ENCODE results near the gene RTP5.
"Not testable (repeated sequence)": the region's sequence is repeated elsewhere in the genome, so short reads cannot be mapped to it uniquely, and the experiment has no call there.

Gene RTP5

GRCh38 chr2:241869087-241869961, at the start of gene RTP5:
Gene RTP5 (plus strand): TSS chr2:241869729. CDS start chr2:241869757, 28 bp downstream.
- no peak for DNase-seq

DNA sequence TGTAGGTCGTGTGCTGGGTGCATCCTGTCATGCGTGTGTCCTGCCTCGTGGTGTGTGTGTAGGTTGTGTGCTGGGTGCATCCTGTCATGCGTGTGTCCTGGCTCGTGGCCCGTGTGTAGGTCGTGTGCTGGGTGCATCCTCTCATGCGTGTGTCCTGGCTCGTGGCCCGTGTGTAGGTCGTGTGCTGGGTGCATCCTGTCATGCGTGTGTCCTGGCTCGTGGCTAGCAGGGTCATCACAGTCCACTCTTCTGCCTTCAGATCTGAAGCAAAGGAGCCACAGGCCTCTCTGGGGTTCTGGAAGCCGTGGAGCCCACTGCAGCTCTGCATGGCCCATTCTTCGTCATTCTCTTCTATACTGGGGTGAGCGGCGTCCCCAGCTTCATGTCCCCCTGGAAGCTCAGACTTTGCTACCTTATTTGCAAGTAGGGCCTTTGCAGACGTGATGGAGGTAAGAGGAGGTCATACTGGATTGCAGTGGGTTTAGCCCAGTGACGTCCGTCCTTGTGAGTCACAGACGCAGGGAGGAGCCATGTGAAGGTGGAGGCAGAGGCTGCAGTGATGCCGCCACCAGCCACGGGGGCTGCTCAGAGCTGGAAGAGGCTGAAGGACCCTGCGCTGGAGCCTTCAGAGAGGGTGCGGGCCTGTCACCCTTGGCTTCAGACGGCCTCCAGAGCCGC, 49.4 kb upstream of the RTP5 start:
- not testable (repeated sequence) for DNase-seq

GRCh38 chr2:241820625-241821384, 48.7 kb upstream of the RTP5 start:
- no peak for DNase-seq

DNA sequence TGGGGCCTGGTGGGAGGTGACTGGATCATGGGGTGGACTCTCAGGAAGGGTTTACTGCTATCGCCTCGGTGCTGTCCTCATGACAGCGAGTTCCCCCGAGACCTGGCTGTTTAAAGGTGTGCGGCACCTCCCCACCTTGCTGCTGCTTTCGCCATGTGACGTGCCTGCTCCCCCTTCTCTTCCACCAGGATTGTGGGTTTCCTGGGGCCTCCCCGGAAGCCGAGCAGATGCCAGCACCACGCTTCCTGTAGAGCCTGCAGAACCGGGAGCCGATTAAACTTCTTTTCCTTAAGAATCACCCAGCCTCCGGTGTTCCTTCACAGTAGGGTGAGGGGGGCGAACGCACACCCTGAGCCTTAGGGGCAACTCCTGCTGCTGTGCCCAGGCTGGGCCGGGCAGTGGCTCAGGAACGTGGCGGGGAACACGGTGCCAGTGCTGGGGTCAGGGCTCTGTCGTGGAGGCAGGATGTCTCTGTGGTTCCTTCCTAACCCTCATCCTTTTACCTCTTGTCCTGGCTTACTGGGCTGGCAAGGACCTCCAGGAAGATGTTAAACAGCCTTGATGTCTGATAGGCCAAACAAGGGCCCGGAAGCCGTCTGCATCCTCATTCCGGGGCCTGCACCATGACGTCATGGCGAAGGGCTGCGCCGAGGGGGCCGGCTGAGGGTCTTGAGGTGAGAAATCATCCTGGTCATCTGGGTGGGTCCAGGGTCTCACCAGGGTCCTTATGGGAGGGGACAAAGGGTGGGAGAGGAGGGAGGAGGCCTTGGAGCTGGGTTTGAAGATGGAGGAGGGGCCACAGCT, 47.9 kb upstream of the RTP5 start:
- no peak for DNase-seq

GRCh38 chr2:241822264-241822623, 47.3 kb upstream of the RTP5 start:
- DNase-seq: no peak

DNA sequence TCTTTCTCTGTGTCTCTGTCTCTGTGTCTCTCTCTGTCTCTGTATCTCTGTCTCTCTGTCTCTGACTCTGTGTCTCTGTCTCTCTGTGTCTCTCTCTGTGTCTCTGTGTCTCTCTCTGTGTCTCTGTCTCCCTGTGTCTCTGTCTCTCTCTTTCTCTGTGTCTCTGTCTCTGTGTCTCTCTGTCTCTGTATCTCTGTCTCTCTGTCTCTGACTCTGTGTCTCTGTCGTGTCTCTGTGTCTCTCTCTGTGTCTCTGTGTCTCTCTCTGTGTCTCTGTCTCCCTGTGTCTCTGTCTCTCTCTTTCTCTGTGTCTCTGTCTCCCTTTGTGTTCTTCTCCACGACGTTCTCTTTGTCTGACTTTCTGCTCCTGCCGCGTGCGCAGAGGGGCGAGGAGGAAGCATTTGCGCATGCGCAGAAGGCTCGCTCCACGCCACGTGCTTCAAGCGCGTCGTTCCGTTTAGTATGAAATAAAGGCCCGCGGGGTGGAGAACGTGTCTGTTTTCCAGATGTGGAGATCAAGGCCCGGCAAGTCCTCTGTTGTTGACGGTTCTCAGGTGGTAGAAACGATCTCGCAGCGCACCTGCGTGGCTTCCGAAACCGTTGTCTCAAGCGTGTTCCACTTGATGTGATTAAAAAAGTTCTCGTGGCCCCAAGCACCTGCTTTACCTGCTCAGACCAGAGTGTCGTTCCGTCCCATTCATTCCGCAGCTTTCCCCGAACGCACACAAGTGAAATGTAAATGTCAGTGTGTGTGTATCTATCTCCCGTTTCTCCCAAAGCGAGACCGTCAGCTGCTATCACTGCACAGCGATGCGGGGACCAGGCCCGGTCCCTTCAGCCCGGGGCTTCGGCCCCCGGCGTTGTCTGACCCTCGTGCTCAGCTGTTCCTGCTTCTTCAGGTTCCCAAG, 45.7 kb upstream of the RTP5 start:
- DNase-seq: not testable (repeated sequence)

DNA sequence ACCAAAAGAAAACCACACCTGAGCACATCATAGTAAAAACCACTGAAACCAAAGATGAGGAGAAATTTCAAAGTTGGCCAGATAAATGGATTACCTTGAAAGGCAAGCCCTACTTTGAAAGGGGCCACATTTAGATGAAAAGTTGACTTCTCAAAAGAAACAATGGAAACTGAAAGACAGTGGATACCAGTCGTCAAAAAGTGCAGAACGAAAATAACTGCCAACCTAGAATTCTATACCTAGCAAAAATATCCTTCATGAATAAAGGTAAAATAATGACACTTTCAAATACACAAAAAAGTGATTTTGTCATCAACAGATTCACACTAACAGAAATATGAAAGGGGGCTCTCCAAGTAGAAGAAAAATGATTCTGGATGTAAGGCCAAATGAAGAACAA, 42.1 kb upstream of the RTP5 start:
- DNase-seq: no peak

DNA sequence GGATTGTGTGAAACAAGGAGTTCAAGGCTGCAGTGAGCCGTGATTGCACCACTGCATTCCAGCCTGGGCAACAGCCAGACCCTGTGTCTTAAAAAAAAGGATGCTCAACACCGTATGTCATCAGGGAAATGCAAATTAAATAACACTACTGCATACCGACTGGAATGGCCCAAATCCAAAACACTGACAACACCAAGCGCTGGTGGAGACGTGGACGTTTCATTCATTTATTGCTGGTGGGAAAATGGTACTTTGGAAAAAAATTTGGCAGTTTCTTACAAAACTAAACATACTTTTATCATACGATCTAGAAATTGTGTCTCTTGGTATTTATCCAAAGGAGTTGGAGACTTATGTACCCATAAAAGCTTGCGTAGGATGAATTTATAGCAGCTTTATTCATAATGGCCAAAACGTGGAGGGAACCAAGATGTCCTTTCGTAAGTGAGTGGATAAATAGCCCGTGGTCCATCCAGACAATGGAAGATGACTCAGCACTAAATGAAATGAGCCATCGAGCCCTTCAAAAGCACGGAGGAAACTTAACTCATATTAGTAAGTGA, 36.3 kb upstream of the RTP5 start:
- no peak for DNase-seq

DNA sequence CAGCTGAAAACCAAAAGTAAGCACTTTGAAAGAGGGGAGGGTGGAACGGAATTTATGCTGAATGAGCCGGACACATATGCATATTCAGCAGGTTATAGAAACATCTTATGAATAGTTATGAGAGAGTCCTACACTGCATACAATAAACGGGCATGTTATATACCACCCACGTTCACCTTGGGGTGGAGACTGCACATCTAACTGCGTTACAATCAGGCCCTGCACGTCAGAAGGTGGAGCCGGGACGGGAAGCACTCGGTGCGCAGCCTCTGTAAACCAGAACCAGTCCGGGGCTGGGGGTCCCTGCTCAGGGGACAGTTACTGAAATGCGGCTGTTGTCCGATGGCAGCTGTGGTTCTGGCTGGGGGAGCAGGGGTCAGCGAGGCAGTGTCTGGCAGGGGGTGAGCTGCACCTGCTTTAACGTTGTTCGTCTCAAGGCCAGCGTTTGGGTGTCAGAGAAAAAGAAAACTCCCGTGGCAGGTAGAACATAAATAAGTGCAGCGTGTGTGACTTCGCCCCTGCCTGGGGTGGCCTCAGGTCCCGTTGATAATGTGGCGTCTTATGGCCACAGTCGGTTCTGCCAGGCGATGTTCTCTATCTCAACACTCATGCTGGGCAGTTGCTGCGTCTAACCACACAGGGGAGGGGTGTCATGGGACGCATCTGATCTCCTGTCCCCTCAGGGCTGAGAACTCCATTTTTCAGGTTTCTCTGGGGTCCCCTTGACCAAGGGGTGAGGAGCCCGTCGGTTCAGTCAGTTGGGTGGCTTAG, 35.6 kb upstream of the RTP5 start:
- not testable (repeated sequence) for DNase-seq

DNA sequence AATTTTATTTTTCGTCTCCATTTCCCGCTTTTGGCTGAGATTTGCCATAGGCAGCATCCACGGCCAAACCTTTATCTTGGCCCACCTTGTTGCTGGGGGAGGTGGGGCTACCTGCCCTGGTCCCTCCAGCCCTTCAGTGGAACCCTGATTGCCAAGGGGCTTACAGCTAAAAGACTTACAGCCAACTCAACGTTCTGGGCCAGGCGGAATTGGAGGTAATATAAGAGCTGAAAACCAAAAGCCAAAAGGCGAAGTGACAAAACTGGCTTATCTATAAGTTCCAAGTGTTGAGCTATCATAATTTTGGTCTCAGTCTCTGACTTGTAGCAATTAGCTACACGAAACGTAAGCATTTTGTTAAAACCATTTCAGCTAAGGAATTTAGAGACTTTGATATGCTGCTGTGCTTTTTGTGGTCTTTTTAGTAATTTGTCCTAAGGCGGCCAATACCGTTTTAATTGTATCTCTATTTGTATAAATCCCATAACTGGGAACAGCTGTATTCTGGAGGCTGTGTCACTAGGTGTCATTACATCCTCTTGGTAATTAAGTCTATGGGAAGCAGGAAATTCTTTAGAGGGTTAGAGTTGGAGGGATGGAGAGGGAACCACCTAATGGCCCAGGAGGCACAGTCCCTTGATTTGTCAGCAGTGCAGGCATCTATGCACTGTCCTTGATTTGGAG, 34.9 kb upstream of the RTP5 start:
- DNase-seq: no peak

DNA sequence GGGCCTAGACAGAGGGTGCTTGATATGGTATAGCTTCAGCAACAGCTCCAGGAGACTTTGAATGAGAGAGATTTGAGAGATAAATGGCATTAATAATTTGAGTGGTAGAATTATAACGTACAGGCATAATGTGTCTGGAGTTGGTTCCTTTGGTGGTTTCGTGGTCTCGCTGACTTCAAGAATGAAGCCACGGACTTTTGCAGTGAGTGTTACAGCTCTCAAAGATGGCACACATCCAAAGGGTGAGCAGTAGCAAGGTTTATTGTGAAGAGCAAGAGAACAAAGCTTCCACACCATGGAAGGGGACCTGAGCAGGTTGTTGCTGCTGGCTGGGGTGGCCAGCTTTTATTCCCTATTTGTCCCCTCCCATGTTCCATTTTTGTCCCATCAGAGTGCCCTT, 33.9 kb upstream of the RTP5 start:
- DNase-seq: no peak

- DNase-seq: no peak
Measured at GRCh38 chr2:241836292-241836691, 33.2 kb upstream of the RTP5 start.

GRCh38 chr2:241837197-241837965, 32.1 kb upstream of the RTP5 start:
- no peak for DNase-seq

- no peak for DNase-seq
Measured at GRCh38 chr2:241841181-241842066, 28.1 kb upstream of the RTP5 start.

- DNase-seq: no peak
Measured at GRCh38 chr2:241842067-241842415, 27.5 kb upstream of the RTP5 start.

GRCh38 chr2:241842620-241843211, 26.8 kb upstream of the RTP5 start:
- DNase-seq: no peak

DNA sequence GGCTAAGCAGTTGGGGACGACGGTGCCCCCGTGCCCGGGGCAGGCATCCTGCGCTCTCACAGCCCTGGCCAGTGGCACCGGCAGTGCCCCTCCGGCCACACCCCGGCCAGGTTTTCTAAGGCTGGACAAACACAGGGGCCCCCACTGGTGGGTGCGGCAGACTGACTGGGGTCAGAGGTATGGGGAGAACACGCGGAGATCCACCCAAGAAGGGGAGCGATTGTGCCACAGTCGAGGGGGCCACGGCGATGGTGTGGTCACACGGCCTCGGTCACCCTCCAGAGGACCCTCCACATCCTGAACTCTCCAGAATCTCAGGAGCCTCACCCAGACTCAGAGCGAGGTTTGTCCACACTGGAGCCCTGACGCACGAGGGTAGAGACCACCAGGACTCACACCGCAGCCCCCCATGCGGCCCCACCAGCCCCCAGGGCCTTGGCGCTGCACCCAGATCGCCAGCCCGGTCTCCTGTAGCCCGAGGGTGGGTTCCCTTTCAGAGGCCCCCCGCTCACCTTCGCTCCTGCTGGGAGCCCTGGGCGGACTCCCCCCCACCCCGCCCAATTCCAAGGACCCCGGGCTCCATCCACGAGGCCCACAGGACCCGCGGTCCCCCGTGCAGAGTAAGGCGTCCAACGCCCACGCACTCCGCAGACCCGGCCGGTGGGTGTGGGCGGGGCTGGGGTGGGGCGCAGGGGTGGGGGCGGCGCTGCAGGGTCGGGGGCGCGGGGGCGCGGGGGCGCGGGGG, 26.0 kb upstream of the RTP5 start:
- DNase-seq: no peak
